HEK293 (cell line): ENCODE measurements around the gene AATF.

Source experiments
- CTCF ChIA-PET: fragments of 350-600 bp; formaldehyde crosslinking; extraction: SDS; loops from one replicate; lab custom pipeline; 2021; ENCODE audit warnings: antibody characterized with exemption; lab: Yijun Ruan, JAX
- POLR2A ChIA-PET: fragments of 300-600 bp; formaldehyde crosslinking; extraction: SDS; loops from one replicate; lab custom pipeline; 2020; ENCODE audit warnings: antibody characterized with exemption, inconsistent platforms; lab: Yijun Ruan, JAX
- H3K27ac ChIP-seq: fragments of 200-500 bp; sonication (Bioruptor generic); 2 replicates; pipeline ENCODE4 v1.5.1; 2014; ENCODE audit warnings: low read depth, low read length, control low read depth, inconsistent platforms; ENCODE audit errors: extremely low read depth
- H3K36me3 ChIP-seq, 2 experiments: fragments of 200-500 bp in 1 of 2; sonication (Bioruptor generic) in 1 of 2; 1 replicate in 1 of 2; 2 replicates in 1 of 2; pipeline ENCODE4 v1.5.1; 2014 to 2017; ENCODE audit warnings: inconsistent platforms in 2 of 2, low read length in 2 of 2; ENCODE audit not compliant: control insufficient read depth in 2 of 2, insufficient read depth in 1 of 2
- H3K4me1 ChIP-seq: fragments of 200-500 bp; sonication (Bioruptor generic); 2 replicates; pipeline ENCODE4 v1.5.1; 2014; ENCODE audit warnings: mild to moderate bottlenecking, low read length, inconsistent platforms; ENCODE audit not compliant: control insufficient read depth, insufficient read depth
- H3K4me3 ChIP-seq: 2 replicates; pipeline ENCODE4 v1.5.1; 2011; ENCODE audit warnings: low read depth, mild to moderate bottlenecking, control low read depth, low read length, moderate library complexity
- H3K9me3 ChIP-seq: fragments of 200-500 bp; sonication (Bioruptor generic); 2 replicates; pipeline ENCODE4 v1.5.1; 2014; ENCODE audit warnings: low read depth, low read length, inconsistent platforms; ENCODE audit not compliant: control insufficient read depth, insufficient read depth
- GLI4 ChIP-seq: fragments of 450-650 bp; formaldehyde crosslinking; IDR thresholded peaks from 2 replicates; pipeline ENCODE4 v1.5.1; 2016; ENCODE audit warnings: missing biosample characterization, missing genetic modification characterization
- PRDM1 ChIP-seq: fragments of 450-650 bp; formaldehyde crosslinking; IDR thresholded peaks from 2 replicates; pipeline ENCODE4; 2016; ENCODE audit warnings: missing biosample characterization, missing genetic modification characterization
- RBAK ChIP-seq: fragments of 450-650 bp; formaldehyde crosslinking; IDR thresholded peaks from 2 replicates; pipeline ENCODE4 v1.5.1; 2016; ENCODE audit warnings: missing biosample characterization, missing genetic modification characterization
- SCRT1 ChIP-seq: fragments of 450-650 bp; formaldehyde crosslinking; IDR thresholded peaks from 2 replicates; pipeline ENCODE4 v1.5.1; 2016; ENCODE audit warnings: missing biosample characterization, missing genetic modification characterization, borderline replicate concordance
- ZBTB48 ChIP-seq: fragments of 450-650 bp; formaldehyde crosslinking; IDR thresholded peaks from 2 replicates; pipeline ENCODE4 v1.5.1; 2016; ENCODE audit warnings: missing biosample characterization, missing genetic modification characterization
- ZEB2 ChIP-seq: fragments of 450-650 bp; formaldehyde crosslinking; IDR thresholded peaks from 2 replicates; pipeline ENCODE4 v1.5.1; 2016; ENCODE audit warnings: missing biosample characterization, missing genetic modification characterization
- ZNF133 ChIP-seq: fragments of 450-650 bp; formaldehyde crosslinking; IDR thresholded peaks from 2 replicates; pipeline ENCODE4 v1.5.1; 2016; ENCODE audit warnings: missing biosample characterization, missing genetic modification characterization
- ZNF138 ChIP-seq: fragments of 450-650 bp; formaldehyde crosslinking; IDR thresholded peaks from 2 replicates; pipeline ENCODE4 v1.5.1; 2016; ENCODE audit warnings: missing biosample characterization, missing genetic modification characterization, borderline replicate concordance
- ZNF140 ChIP-seq: fragments of 450-650 bp; formaldehyde crosslinking; IDR thresholded peaks from 2 replicates; pipeline ENCODE4 v1.5.1; 2016; ENCODE audit warnings: missing biosample characterization, missing genetic modification characterization
- ZNF221 ChIP-seq: fragments of 450-650 bp; formaldehyde crosslinking; IDR thresholded peaks from 2 replicates; pipeline ENCODE4 v1.5.1; 2017; ENCODE audit warnings: missing biosample characterization, missing genetic modification characterization, borderline replicate concordance
- ZNF23 ChIP-seq: fragments of 450-650 bp; formaldehyde crosslinking; IDR thresholded peaks from 2 replicates; pipeline ENCODE4 v1.5.1; 2016; ENCODE audit warnings: missing biosample characterization, missing genetic modification characterization, borderline replicate concordance
- ZNF266 ChIP-seq: fragments of 450-650 bp; formaldehyde crosslinking; IDR thresholded peaks from 2 replicates; pipeline ENCODE4 v1.5.1; 2016; ENCODE audit warnings: missing biosample characterization, missing genetic modification characterization, low read depth
- ZNF560 ChIP-seq: fragments of 450-650 bp; formaldehyde crosslinking; IDR thresholded peaks from 2 replicates; pipeline ENCODE4 v1.5.1; 2017; ENCODE audit warnings: missing biosample characterization, missing genetic modification characterization, borderline replicate concordance
- ZNF623 ChIP-seq: fragments of 450-650 bp; formaldehyde crosslinking; IDR thresholded peaks from 2 replicates; pipeline ENCODE4 v1.5.1; 2016; ENCODE audit warnings: missing biosample characterization, missing genetic modification characterization
- ZNF654 ChIP-seq: fragments of 450-650 bp; formaldehyde crosslinking; IDR thresholded peaks from 2 replicates; pipeline ENCODE4 v1.5.1; 2016; ENCODE audit warnings: low read depth, missing biosample characterization, missing genetic modification characterization
- ZNF658 ChIP-seq: fragments of 450-650 bp; formaldehyde crosslinking; IDR thresholded peaks from 2 replicates; pipeline ENCODE4; 2016; ENCODE audit warnings: missing biosample characterization, missing genetic modification characterization
- ZNF664 ChIP-seq: fragments of 450-650 bp; formaldehyde crosslinking; IDR thresholded peaks from 2 replicates; pipeline ENCODE4 v1.5.1; 2016; ENCODE audit warnings: missing biosample characterization, missing genetic modification characterization
- ZNF677 ChIP-seq: fragments of 450-650 bp; IDR thresholded peaks from 2 replicates; pipeline ENCODE4 v1.5.0; 2018; ENCODE audit warnings: missing biosample characterization, mild to moderate bottlenecking, missing genetic modification characterization, moderate library complexity
- ZNF785 ChIP-seq: fragments of 450-650 bp; formaldehyde crosslinking; IDR thresholded peaks from 2 replicates; pipeline ENCODE4 v1.5.1; 2016; ENCODE audit warnings: missing biosample characterization, missing genetic modification characterization
- ZNF843 ChIP-seq: fragments of 450-650 bp; formaldehyde crosslinking; IDR thresholded peaks from 2 replicates; pipeline ENCODE4 v1.5.1; 2016; ENCODE audit warnings: missing biosample characterization, missing genetic modification characterization
- ZSCAN16 ChIP-seq: fragments of 450-650 bp; formaldehyde crosslinking; IDR thresholded peaks from 2 replicates; pipeline ENCODE4 v1.5.1; 2016; ENCODE audit warnings: missing biosample characterization, missing genetic modification characterization
- TF ChIP-seq, protein P1 (sequence below): fragments of 450-650 bp; formaldehyde crosslinking; IDR thresholded peaks from 2 replicates; pipeline ENCODE4 v1.5.1; 2016; ENCODE audit warnings: missing biosample characterization, missing genetic modification characterization
- TF ChIP-seq, protein P2 (sequence below): fragments of 450-650 bp; formaldehyde crosslinking; IDR thresholded peaks from 2 replicates; pipeline ENCODE4 v1.5.1; 2016; ENCODE audit warnings: missing biosample characterization, missing genetic modification characterization
- TF ChIP-seq, protein P3 (sequence below): fragments of 450-650 bp; formaldehyde crosslinking; IDR thresholded peaks from 2 replicates; pipeline ENCODE4 v1.5.1; 2016; ENCODE audit warnings: missing biosample characterization, missing genetic modification characterization

AATF gene

DNA sequence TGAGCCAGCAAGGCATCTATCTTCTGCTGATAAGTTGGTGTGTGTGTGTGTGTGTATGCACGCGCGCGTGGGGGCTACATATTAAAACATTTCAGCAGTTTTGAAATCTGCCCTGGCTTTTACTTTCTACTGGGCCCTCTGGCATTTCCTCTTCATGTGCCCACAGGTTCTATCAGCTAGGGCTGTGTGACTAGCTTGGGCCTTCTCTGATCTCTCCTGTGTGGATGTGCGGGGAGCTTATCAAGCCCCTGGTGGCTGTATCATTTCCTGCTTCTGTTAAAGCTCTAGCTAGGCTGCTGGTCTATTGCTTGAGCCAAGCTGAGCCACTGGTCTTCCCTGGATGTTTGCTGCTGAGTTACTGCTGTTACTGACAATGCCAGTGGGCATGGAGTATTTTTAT lies 132.5 kb downstream of the AATF start:
- no peak overlapping the region for H3K4me3 ChIP-seq
- TF ChIP-seq ZEB2 (tag by site-specific recombination) (no peak), ZNF221 (no peak), ZNF677 (no peak), ZNF560 (no peak), ZSCAN16 (tag by site-specific recombination) (no peak), ZNF140 (tag by site-specific recombination) (no peak), RBAK (tag by site-specific recombination) (no peak), ZNF138 (tag by site-specific recombination) (no peak), ZNF266 (tag by site-specific recombination) (no peak)
- TF ChIP-seq, protein P1, sequence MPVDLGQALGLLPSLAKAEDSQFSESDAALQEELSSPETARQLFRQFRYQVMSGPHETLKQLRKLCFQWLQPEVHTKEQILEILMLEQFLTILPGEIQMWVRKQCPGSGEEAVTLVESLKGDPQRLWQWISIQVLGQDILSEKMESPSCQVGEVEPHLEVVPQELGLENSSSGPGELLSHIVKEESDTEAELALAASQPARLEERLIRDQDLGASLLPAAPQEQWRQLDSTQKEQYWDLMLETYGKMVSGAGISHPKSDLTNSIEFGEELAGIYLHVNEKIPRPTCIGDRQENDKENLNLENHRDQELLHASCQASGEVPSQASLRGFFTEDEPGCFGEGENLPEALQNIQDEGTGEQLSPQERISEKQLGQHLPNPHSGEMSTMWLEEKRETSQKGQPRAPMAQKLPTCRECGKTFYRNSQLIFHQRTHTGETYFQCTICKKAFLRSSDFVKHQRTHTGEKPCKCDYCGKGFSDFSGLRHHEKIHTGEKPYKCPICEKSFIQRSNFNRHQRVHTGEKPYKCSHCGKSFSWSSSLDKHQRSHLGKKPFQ = no peak
- H3K36me3 ChIP-seq = peaks cover 0 to 17% of the 10 kb centered on the region in 2 experiments; a peak in 2 of 3 replicates
- ChIA-PET CTCF (interaction anchor here (0.5 to 1.1 kb wide), 3 partner anchors 8 to 116 kb away, joined by 3 to 6 read pairs (median 3); no protein-coding TSS in a partner anchor), POLR2A (no interaction called here)
- H3K4me1 ChIP-seq = no peaks in the 10 kb centered on the region
- no peak overlapping the region for H3K27ac ChIP-seq
- no peaks in the 10 kb centered on the region; the same call in 1 of the 2 replicates for H3K9me3 ChIP-seq

DNA sequence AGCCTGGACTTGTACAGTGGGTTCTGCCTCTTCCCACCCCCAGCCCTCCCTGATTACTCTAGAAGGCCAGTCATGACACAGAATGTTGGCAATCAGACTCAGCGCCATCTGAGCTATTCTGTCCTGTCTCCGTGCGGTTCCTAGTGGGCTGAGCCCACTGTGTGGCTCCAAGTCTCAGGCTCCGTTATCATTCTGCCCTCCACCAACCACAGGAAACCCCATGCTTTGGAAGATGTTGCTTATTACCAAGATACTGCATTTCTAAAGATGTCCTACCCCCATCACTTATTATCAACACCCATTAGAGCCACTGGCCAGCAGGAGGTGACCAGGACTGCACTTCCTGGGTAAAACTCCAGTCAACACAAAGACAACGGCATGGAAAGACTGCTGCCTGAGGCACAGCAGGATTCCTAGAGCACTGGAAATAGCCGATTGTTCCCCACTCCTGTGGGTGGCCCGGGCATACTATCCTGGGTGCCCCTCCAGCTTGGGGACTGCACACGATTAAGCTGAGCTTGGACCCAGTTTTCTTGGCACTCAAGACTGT lies 133.6 kb downstream of the AATF start:
- H3K27ac ChIP-seq = no peak overlapping the region
- H3K36me3 ChIP-seq = peaks cover 0 to 28% of the 10 kb centered on the region in 2 experiments; a peak in 2 of 3 replicates
- ChIA-PET POLR2A (no interaction called here), CTCF (interaction anchor here (0.6 to 1.1 kb wide), 4 partner anchors 7 to 458 kb away, joined by 3 read pairs; no protein-coding TSS in a partner anchor)
- TF ChIP-seq ZNF133 (tag by site-specific recombination) = no peak
- no peak for TF ChIP-seq ZNF623 (tag by site-specific recombination)
- no peak for TF ChIP-seq SCRT1
- no peak for TF ChIP-seq ZNF785 (tag by site-specific recombination)
- no peak for TF ChIP-seq ZNF664
- no peak for TF ChIP-seq ZNF658 (tag by site-specific recombination)
- TF ChIP-seq, protein P2, sequence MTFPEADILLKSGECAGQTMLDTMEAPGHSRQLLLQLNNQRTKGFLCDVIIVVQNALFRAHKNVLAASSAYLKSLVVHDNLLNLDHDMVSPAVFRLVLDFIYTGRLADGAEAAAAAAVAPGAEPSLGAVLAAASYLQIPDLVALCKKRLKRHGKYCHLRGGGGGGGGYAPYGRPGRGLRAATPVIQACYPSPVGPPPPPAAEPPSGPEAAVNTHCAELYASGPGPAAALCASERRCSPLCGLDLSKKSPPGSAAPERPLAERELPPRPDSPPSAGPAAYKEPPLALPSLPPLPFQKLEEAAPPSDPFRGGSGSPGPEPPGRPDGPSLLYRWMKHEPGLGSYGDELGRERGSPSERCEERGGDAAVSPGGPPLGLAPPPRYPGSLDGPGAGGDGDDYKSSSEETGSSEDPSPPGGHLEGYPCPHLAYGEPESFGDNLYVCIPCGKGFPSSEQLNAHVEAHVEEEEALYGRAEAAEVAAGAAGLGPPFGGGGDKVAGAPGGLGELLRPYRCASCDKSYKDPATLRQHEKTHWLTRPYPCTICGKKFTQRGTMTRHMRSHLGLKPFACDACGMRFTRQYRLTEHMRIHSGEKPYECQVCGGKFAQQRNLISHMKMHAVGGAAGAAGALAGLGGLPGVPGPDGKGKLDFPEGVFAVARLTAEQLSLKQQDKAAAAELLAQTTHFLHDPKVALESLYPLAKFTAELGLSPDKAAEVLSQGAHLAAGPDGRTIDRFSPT (tag by site-specific recombination) = no peak
- no peak for TF ChIP-seq PRDM1 (tag by site-specific recombination)
- TF ChIP-seq ZNF23 = no peak
- TF ChIP-seq GLI4 (tag by site-specific recombination) = no peak
- TF ChIP-seq ZBTB48 (tag by site-specific recombination) = no peak
- no peak for TF ChIP-seq ZNF654 (tag by site-specific recombination)
- TF ChIP-seq ZNF843 = no peak
- TF ChIP-seq, protein P3, sequence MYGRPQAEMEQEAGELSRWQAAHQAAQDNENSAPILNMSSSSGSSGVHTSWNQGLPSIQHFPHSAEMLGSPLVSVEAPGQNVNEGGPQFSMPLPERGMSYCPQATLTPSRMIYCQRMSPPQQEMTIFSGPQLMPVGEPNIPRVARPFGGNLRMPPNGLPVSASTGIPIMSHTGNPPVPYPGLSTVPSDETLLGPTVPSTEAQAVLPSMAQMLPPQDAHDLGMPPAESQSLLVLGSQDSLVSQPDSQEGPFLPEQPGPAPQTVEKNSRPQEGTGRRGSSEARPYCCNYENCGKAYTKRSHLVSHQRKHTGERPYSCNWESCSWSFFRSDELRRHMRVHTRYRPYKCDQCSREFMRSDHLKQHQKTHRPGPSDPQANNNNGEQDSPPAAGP (tag by site-specific recombination) = no peak
- no peaks in the 10 kb centered on the region for H3K4me1 ChIP-seq
- no peaks in the 10 kb centered on the region; the same call in 1 of the 2 replicates for H3K9me3 ChIP-seq
- H3K4me3 ChIP-seq = no peak overlapping the region
